Stimulated activated CD4-positive, alpha-beta T cell treated with anti-CD3 and anti-CD28 coated beads, TNF-alpha, amount 100 ng/mL, for 1 hour (primary cell): Measurements from ENCODE around the gene PRKCQ.
"Not testable (repeated sequence)": the region's sequence is repeated elsewhere in the genome, so short reads cannot be mapped to it uniquely, and the experiment has no call there.

Experiments used
- DNase-seq, 3 donors: peaks; one replicate each; pipeline ENCODE4 v3.0.0-alpha.2; 2020; ENCODE audit warnings: low read depth in 3 of 3, low spot score in 1 of 3

PRKCQ gene

GRCh38 chr10:6388261-6388893, 191.7 kb downstream of the PRKCQ start:
- no peak for DNase-seq

GRCh38 chr10:6386960-6387359, 193.1 kb downstream of the PRKCQ start:
- no peak for DNase-seq

- no peak for DNase-seq
Observed at GRCh38 chr10:6386346-6386745, 193.7 kb downstream of the PRKCQ start.

- no peak for DNase-seq
Observed at GRCh38 chr10:6385665-6386064, 194.4 kb downstream of the PRKCQ start.

- no peak for DNase-seq
Observed at GRCh38 chr10:6384847-6385246, 195.2 kb downstream of the PRKCQ start.

GRCh38 chr10:6384031-6384430, 196.0 kb downstream of the PRKCQ start:
- no peak for DNase-seq

GRCh38 chr10:6383096-6383812, 196.8 kb downstream of the PRKCQ start:
- no peak for DNase-seq

GRCh38 chr10:6382081-6382480, 198.0 kb downstream of the PRKCQ start:
- DNase-seq: peak in 2 of 3 donors; percentile 23 to 27

GRCh38 chr10:6380478-6380877, 199.6 kb downstream of the PRKCQ start:
- DNase-seq: not testable (repeated sequence)

GRCh38 chr10:6379015-6379776, 200.9 kb downstream of the PRKCQ start:
- DNase-seq: no peak
